DND-41 (cell line): ENCODE results near the gene XKR7.

Experiments used
- ATAC-seq: fragments of 200-7000 bp; cut with Tn5 transposase; 3 replicates; pipeline ENCODE4 v1.9.1; 2021; ENCODE audit warnings: low read depth; ENCODE audit not compliant: insufficient read depth
- DNase-seq: peaks from one replicate; pipeline ENCODE4 v3.0.0-alpha.2; 2020
- H2AFZ ChIP-seq: 2 replicates; pipeline ENCODE4 v1.6.0; 2012; ENCODE audit warnings: low read depth, low read length
- H3K27ac ChIP-seq: 2 replicates; pipeline ENCODE4 v1.5.1; 2012; ENCODE audit warnings: low read length, inconsistent platforms
- H3K27me3 ChIP-seq: fragments of 200-600 bp; sonication (generic); 2 replicates; pipeline ENCODE4 v1.6.0; 2012; ENCODE audit warnings: low read length, mild to moderate bottlenecking, inconsistent platforms; ENCODE audit not compliant: insufficient read depth, poor library complexity
- H3K36me3 ChIP-seq: 2 replicates; pipeline ENCODE4 v1.5.1; 2012; ENCODE audit warnings: low read length, inconsistent platforms; ENCODE audit not compliant: insufficient read depth
- H3K4me1 ChIP-seq: 2 replicates; pipeline ENCODE4 v1.5.1; 2012; ENCODE audit warnings: mild to moderate bottlenecking, low read length; ENCODE audit not compliant: insufficient read depth
- H3K4me2 ChIP-seq: 2 replicates; pipeline ENCODE4 v1.6.0; 2012; ENCODE audit warnings: mild to moderate bottlenecking, moderate library complexity, low read length, inconsistent platforms; ENCODE audit not compliant: insufficient read depth
- H3K4me3 ChIP-seq, 2 experiments: fragments of 200-600 bp in 1 of 2; shearing (Covaris generic) in 1 of 2; 2 replicates each; pipeline ENCODE4 v1.5.1; 2012 to 2016; ENCODE audit warnings: inconsistent platforms in 2 of 2, low read length in 2 of 2, mild to moderate bottlenecking in 2 of 2, low read depth in 1 of 2, moderate library complexity in 1 of 2
- H3K79me2 ChIP-seq: 2 replicates; pipeline ENCODE4 v1.6.0; 2012; ENCODE audit warnings: low read length, inconsistent platforms; ENCODE audit not compliant: insufficient read depth
- H3K9ac ChIP-seq: 2 replicates; pipeline ENCODE4 v1.6.0; 2012; ENCODE audit warnings: low read depth, mild to moderate bottlenecking, inconsistent platforms, low read length, moderate library complexity
- H3K9me3 ChIP-seq: 2 replicates; pipeline ENCODE4 v1.5.1; 2012; ENCODE audit warnings: low read length, moderate library complexity, mild to moderate bottlenecking, inconsistent platforms; ENCODE audit not compliant: insufficient read depth, severe bottlenecking
- H4K20me1 ChIP-seq: 2 replicates; pipeline ENCODE4 v1.6.0; 2012; ENCODE audit warnings: low read length; ENCODE audit not compliant: insufficient read depth
- CTCF ChIP-seq: IDR thresholded peaks from 2 replicates; pipeline ENCODE4 v1.5.1; 2012; ENCODE audit warnings: borderline replicate concordance, low read length, moderate library complexity, mild to moderate bottlenecking; ENCODE audit not compliant: poor library complexity, severe bottlenecking; ENCODE audit errors: extremely low read depth
- EZH2 ChIP-seq: IDR thresholded peaks from 3 replicates; pipeline ENCODE4 v1.6.1; 2012; ENCODE audit warnings: borderline replicate concordance, low read depth, mild to moderate bottlenecking, moderate library complexity, low read length, inconsistent platforms; ENCODE audit not compliant: severe bottlenecking

XKR7 gene

GRCh38 chr20:31945319-31945718 is 22.6 kb upstream of the XKR7 start:
- Histone ChIP-seq H3K4me3 (no peak overlapping the region), H3K4me2 (no peak overlapping the region), H4K20me1 (peaks cover 29% of the 10 kb centered on the region), H3K9ac (no peak overlapping the region), H3K4me1 (peaks cover 6% of the 10 kb centered on the region), H3K9me3 (peaks cover 4% of the 10 kb centered on the region), H3K27ac (no peak overlapping the region), H2AFZ (no peak overlapping the region), H3K27me3 (no peaks in the 10 kb centered on the region), H3K36me3 (peaks cover 66% of the 10 kb centered on the region), H3K79me2 (peaks cover 22% of the 10 kb centered on the region)
- ATAC-seq (no peak), DNase-seq (no peak)
- TF ChIP-seq CTCF (no peak), EZH2 (no peak)

GRCh38 chr20:31945785-31946184 is 22.2 kb upstream of the XKR7 start:
- Histone ChIP-seq H3K36me3 (peaks cover 68% of the 10 kb centered on the region), H3K27ac (no peak overlapping the region), H3K9me3 (peaks cover 4% of the 10 kb centered on the region)

GRCh38 chr20:31948008-31948407 is 19.9 kb upstream of the XKR7 start:
- Histone ChIP-seq H3K4me1 (peaks cover 19% of the 10 kb centered on the region), H3K4me2 (no peak overlapping the region), H3K9ac (no peak overlapping the region), H3K4me3 (no peak overlapping the region), H3K36me3 (peaks cover 68% of the 10 kb centered on the region), H2AFZ (no peak overlapping the region), H4K20me1 (peaks cover 39% of the 10 kb centered on the region), H3K9me3 (peaks cover 4% of the 10 kb centered on the region), H3K79me2 (peaks cover 37% of the 10 kb centered on the region), H3K27ac (no peak overlapping the region), H3K27me3 (no peaks in the 10 kb centered on the region)
- TF ChIP-seq CTCF (no peak), EZH2 (no peak)
- no peak for ATAC-seq
- DNase-seq, result no peak

More at GRCh38 chr20:31945785-31946184, 22.2 kb upstream of the XKR7 start:
- no peak overlapping the region for H2AFZ ChIP-seq
- H3K79me2 ChIP-seq, result peaks cover 27% of the 10 kb centered on the region
- H3K4me3 ChIP-seq, result no peak overlapping the region
- TF ChIP-seq EZH2 (no peak), CTCF (no peak)
- no peak overlapping the region for H3K4me2 ChIP-seq
- ATAC-seq (no peak), DNase-seq (no peak)
- H3K4me1 ChIP-seq, result peaks cover 11% of the 10 kb centered on the region
- H3K27me3 ChIP-seq, result no peaks in the 10 kb centered on the region
- H3K9ac ChIP-seq, result no peak overlapping the region
- peaks cover 33% of the 10 kb centered on the region for H4K20me1 ChIP-seq
